Liver (tissue), 3 donors: Measurements from ENCODE around the gene CRIP1.

ENCODE experiments used
- REST ChIP-seq: IDR thresholded peaks from 2 replicates; pipeline ENCODE4 v1.6.1; 2016; ENCODE audit warnings: antibody characterized with exemption, mild to moderate bottlenecking
- SP1 ChIP-seq: IDR thresholded peaks from 2 replicates; pipeline ENCODE4 v1.6.1; 2018; ENCODE audit warnings: antibody characterized with exemption, mild to moderate bottlenecking
- TF ChIP-seq, protein P1 (sequence below): fragments of 150-350 bp; IDR thresholded peaks from 2 replicates; pipeline ENCODE4 v1.5.1; 2017; ENCODE audit warnings: improper control_type of control experiment, low read depth, low read length; ENCODE audit not compliant: missing input control
- donor health status: healthy.
- donor health status: healthy.

- TF ChIP-seq, protein P1, sequence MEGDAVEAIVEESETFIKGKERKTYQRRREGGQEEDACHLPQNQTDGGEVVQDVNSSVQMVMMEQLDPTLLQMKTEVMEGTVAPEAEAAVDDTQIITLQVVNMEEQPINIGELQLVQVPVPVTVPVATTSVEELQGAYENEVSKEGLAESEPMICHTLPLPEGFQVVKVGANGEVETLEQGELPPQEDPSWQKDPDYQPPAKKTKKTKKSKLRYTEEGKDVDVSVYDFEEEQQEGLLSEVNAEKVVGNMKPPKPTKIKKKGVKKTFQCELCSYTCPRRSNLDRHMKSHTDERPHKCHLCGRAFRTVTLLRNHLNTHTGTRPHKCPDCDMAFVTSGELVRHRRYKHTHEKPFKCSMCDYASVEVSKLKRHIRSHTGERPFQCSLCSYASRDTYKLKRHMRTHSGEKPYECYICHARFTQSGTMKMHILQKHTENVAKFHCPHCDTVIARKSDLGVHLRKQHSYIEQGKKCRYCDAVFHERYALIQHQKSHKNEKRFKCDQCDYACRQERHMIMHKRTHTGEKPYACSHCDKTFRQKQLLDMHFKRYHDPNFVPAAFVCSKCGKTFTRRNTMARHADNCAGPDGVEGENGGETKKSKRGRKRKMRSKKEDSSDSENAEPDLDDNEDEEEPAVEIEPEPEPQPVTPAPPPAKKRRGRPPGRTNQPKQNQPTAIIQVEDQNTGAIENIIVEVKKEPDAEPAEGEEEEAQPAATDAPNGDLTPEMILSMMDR = no peak
- TF ChIP-seq SP1 = no peak
- no peak for TF ChIP-seq REST
Observed at GRCh38 chr14:105536691-105537579, 50.2 kb downstream of the CRIP1 start.
